Measurements from ENCODE around the gene RBBP5.

The RBBP5 gene

DNA sequence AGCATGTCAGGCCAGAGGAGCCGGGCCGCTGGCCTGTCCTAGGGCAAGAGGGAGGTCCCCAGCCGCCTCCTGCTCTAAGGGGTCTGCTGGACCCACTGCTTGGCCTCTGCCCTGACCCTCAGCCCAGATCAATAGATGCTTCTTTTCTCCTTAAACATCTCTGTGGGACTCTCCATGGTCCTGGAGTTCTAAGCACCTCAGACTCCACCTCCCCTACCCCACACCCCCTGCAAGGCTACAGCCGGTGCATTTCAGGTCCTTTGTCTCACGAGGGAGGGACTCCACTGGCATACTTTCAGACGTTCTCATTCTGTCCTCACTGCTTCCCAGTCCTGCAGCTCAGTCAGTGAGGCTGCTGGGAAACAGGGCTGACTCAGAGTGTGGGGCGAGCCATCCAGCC is 67.8 kb downstream of the RBBP5 start:
- H3K27me3 ChIP-seq (ENCODE audit: insufficient read depth, poor library complexity, severe bottlenecking) = no peaks in the 10 kb centered on the region
- H3K4me3 ChIP-seq (ENCODE audit: severe bottlenecking) = no peak overlapping the region
- H3K36me3 ChIP-seq (ENCODE audit: low read depth) = no peaks in the 10 kb centered on the region
- H3K27ac ChIP-seq (ENCODE audit: poor library complexity, severe bottlenecking) = no peak overlapping the region
- TF ChIP-seq, protein P1, sequence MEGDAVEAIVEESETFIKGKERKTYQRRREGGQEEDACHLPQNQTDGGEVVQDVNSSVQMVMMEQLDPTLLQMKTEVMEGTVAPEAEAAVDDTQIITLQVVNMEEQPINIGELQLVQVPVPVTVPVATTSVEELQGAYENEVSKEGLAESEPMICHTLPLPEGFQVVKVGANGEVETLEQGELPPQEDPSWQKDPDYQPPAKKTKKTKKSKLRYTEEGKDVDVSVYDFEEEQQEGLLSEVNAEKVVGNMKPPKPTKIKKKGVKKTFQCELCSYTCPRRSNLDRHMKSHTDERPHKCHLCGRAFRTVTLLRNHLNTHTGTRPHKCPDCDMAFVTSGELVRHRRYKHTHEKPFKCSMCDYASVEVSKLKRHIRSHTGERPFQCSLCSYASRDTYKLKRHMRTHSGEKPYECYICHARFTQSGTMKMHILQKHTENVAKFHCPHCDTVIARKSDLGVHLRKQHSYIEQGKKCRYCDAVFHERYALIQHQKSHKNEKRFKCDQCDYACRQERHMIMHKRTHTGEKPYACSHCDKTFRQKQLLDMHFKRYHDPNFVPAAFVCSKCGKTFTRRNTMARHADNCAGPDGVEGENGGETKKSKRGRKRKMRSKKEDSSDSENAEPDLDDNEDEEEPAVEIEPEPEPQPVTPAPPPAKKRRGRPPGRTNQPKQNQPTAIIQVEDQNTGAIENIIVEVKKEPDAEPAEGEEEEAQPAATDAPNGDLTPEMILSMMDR (IDR thresholded peaks at IDR 0.05; ENCODE audit: poor library complexity, severe bottlenecking) = no peak
- no peaks in the 10 kb centered on the region for H3K4me1 ChIP-seq (ENCODE audit: insufficient read depth, poor library complexity, severe bottlenecking)
- no peak for DNase-seq (ENCODE audit: low spot score)
- no peak for ATAC-seq (ENCODE audit: low read depth)
- no peaks in the 10 kb centered on the region for H3K9me3 ChIP-seq (ENCODE audit: severe bottlenecking)

DNA sequence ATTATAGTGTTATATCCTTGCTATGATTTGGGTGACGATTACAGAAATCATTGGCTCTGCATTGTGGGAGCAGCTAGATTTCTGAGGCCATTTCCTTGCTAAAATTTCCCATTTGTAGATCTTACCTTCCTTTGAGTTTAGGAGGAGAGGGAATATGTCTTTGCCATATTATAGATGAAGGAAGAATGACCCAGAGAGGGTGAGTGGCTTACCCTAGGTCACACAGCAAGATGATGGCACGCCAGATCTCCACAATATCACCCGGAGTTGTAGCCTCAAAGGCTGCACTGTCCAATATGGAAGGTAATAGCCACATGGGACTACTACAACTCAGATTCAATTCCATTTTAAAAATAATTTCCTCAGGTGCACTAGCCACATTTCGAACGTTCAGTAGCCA is 68.5 kb downstream of the RBBP5 start:
- Histone ChIP-seq H3K9me3 (ENCODE audit: severe bottlenecking) (no peaks in the 10 kb centered on the region), H3K4me3 (ENCODE audit: severe bottlenecking) (no peak overlapping the region), H3K36me3 (ENCODE audit: low read depth) (no peaks in the 10 kb centered on the region), H3K27me3 (ENCODE audit: insufficient read depth, poor library complexity, severe bottlenecking) (no peaks in the 10 kb centered on the region), H3K27ac (ENCODE audit: poor library complexity, severe bottlenecking) (no peak overlapping the region), H3K4me1 (ENCODE audit: insufficient read depth, poor library complexity, severe bottlenecking) (no peaks in the 10 kb centered on the region)
- DNase-seq (ENCODE audit: low spot score) (no peak), ATAC-seq (ENCODE audit: low read depth) (no peak)
- TF ChIP-seq, protein P1 (IDR thresholded peaks at IDR 0.05; ENCODE audit: poor library complexity, severe bottlenecking) = no peak

DNA sequence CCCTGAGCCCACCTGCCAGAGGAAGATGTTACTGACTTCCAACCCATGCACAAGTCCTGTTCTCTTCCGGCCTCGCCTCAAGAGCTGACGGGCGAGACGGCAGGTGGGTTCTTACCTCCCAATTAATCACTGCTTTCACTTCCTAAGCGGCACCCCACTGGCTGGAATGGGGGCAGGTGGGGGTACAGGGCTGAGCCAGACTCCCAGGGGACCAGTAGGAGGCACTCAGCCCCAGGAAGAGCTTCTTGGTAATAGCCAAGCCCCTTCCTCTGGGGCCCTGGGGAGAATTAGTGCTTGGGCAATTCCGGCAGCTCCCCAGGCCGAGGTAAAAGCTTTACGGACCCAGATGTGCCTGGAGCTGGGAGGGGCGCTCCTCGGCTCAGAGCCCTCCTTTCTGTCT is 69.1 kb downstream of the RBBP5 start:
- H3K9me3 ChIP-seq (ENCODE audit: severe bottlenecking) = no peaks in the 10 kb centered on the region
- no peak overlapping the region for H3K4me3 ChIP-seq (ENCODE audit: severe bottlenecking)
- H3K27ac ChIP-seq (ENCODE audit: poor library complexity, severe bottlenecking) = no peak overlapping the region
- DNase-seq (ENCODE audit: low spot score) = no peak
- H3K36me3 ChIP-seq (ENCODE audit: low read depth) = no peaks in the 10 kb centered on the region
- H3K4me1 ChIP-seq (ENCODE audit: insufficient read depth, poor library complexity, severe bottlenecking) = no peaks in the 10 kb centered on the region
- TF ChIP-seq, protein P1 (IDR thresholded peaks at IDR 0.05; ENCODE audit: poor library complexity, severe bottlenecking) = no peak
- ATAC-seq (ENCODE audit: low read depth) = no peak
- H3K27me3 ChIP-seq (ENCODE audit: insufficient read depth, poor library complexity, severe bottlenecking) = no peaks in the 10 kb centered on the region

DNA sequence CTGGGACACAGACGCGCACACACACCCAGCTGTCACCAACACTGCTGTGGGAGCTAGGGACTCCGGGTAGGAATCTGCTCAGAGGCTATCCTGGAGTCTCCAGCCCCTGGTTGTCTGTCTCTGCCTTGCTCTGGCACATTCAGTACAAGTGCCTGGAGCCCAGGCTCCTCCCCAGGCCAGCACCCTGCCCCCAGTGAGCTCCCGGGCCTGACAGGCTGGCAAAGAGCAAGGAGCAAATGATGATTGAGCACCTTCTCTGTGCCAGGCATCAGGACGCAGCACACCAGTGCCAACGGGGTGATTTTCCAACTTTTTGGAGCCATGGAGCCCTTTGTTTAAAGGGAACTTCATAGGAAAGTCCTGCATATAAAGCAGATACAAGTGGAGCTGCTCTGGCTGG is 72.3 kb downstream of the RBBP5 start:
- Histone ChIP-seq H3K4me3 (ENCODE audit: severe bottlenecking) (no peak overlapping the region), H3K36me3 (ENCODE audit: low read depth) (no peaks in the 10 kb centered on the region), H3K4me1 (ENCODE audit: insufficient read depth, poor library complexity, severe bottlenecking) (no peaks in the 10 kb centered on the region), H3K9me3 (ENCODE audit: severe bottlenecking) (no peaks in the 10 kb centered on the region), H3K27me3 (ENCODE audit: insufficient read depth, poor library complexity, severe bottlenecking) (peaks cover 10% of the 10 kb centered on the region), H3K27ac (ENCODE audit: poor library complexity, severe bottlenecking) (no peak overlapping the region)
- TF ChIP-seq, protein P1 (IDR thresholded peaks at IDR 0.05; ENCODE audit: poor library complexity, severe bottlenecking) = no peak
- no peak for DNase-seq (ENCODE audit: low spot score)
- ATAC-seq (ENCODE audit: low read depth) = no peak

DNA sequence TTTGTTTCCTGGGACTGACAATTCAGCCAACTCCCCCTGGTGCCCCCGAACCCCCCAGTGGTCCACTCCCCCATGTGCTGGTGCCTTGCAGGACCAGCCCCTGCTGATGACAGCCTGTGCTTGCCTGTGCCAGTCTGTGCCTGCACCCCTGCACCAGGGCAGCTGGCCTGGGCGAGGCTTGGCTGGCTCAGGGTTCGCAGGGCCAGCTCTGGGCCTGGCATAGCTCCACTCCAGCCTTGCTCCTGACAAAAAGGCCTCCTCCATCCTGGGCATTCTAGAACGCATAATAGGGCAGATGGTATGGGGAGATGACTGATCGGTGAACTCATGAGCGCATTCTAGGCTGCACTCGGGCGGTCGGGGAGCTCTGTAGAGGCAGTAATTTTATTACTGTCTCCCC is 73.4 kb downstream of the RBBP5 start:
- Histone ChIP-seq H3K9me3 (ENCODE audit: severe bottlenecking) (no peaks in the 10 kb centered on the region), H3K4me1 (ENCODE audit: insufficient read depth, poor library complexity, severe bottlenecking) (no peaks in the 10 kb centered on the region), H3K27me3 (ENCODE audit: insufficient read depth, poor library complexity, severe bottlenecking) (peaks cover 21% of the 10 kb centered on the region), H3K4me3 (ENCODE audit: severe bottlenecking) (no peak overlapping the region), H3K27ac (ENCODE audit: poor library complexity, severe bottlenecking) (no peak overlapping the region), H3K36me3 (ENCODE audit: low read depth) (no peaks in the 10 kb centered on the region)
- DNase-seq (ENCODE audit: low spot score) (no peak), ATAC-seq (ENCODE audit: low read depth) (no peak)
- TF ChIP-seq, protein P1 (IDR thresholded peaks at IDR 0.05; ENCODE audit: poor library complexity, severe bottlenecking) = no peak

All from RWPE2 (cell line).